ENCODE results near the gene CPS1.

The CPS1 gene

DNA sequence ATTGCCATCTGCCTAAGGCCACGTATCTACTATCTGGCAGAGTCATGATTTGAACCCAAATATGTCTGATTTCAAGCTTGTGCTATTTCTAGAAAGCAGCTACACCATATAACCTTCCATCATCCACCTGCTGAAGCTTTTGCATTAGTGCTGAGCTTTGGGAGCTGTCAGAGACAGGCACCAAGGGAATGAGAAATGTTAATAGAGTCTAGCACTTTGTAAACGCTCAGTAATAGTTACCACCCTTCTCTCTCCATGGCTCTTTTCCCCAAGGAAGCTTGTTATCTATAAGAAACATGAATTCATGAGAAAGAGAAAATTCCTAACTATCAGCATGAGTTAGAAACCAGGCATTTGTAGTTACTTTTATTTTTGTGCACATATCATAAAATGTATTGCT, 151.5 kb downstream of the CPS1 start:
- DNase-seq = no peak

DNA sequence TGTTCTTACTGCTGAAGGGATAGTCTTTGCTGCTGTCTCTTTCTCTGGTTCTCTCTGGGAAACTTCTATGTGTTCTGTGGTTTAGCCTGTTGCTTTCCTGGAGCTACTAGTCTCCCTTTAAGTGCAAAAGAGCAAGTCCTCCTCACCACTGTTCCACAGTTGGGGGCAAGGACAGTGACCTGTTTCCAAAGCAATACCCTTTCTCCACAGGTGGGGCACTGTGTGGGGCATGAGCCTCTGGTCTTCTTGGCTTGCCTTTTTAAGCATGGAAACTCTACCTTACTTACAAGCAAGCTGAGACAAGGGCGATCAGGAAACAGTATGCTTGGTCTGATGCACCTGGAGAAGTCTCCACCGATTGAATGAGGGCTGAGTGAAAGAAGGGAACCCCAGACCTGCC, 156.7 kb downstream of the CPS1 start:
- no peak for DNase-seq

DNA sequence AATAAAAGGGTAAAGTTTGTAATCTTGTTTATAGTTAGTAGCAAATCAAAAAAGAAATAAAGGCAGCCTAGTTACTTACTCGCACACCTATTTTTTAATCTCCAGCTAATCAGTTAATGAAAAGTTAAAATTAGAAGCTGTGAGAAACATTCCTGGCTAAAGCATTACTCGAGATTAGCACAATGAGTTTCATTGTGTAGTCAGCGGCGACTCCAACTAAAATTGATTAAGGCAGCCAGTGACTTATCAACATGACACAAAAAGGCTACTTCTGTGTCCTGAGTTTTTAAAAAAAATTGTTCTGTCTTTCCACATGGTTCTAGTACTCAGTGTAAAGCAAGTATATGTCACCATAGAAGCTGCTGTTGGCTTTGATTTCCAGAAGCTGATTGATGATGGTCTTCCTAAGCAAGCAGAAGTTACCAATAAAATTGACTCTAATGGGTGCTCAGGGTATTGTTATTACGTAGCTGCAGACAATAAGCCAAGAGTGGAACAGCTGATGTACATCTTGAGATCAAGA, 159.2 kb downstream of the CPS1 start:
- DNase-seq = no peak

DNA sequence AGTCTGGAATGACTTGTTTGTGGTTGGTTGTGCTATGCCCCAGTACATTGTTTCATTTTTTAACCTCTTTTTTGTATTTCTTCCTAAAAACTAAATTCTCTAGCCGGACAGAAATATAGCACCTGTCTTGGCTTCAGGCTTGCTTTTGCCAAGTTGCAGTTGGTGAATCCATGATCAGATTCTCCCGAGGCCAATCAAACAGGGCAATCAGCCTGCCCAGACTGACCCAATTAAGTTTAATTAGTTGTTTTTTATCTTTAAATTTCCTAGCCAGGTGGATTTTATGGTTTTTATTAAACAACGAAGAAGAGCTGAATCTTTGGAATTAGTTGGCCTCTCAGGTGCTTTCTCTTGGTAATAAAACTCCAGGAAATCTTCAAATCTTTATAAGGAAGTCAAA, 162.1 kb downstream of the CPS1 start:
- no peak for DNase-seq

DNA sequence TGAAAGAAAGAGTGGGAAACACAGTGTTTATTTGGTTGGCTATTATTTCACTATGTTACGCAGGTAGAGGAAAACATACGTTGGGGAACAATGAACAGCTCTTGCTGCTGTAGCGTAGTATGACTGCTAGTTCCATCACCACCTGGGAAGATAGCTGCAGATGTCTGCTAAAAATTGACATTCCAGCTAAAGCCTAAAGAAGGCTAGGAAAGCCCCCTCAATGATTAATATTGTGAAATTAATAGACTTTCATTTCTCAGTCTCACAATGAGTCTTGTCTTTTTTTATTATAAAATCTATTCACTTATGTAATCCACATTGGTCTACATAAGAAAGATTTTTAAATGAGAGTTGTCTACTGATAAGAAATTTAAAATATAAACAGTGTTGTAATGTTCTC, 165.7 kb downstream of the CPS1 start:
- DNase-seq = no peak

DNA sequence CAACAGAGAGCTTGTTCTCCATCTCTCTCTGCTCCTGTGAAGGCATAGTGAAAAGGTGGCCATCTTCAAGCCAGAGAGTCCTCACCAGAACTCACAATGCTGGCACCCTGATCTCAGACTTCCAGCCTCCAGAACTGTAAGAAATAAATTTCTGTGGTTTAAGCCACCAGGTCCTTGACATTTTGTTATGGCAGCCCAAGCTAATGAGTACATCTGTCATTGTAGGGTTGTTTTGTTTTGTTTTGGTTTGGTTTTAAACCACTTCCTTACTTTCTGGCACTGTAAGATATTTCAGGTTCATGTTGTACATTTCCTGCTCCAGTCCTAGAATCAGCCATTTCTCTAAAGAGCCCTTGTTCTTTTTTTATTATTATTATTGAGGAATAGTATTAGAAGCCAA, 171.2 kb downstream of the CPS1 start:
- no peak for DNase-seq
